Vagina (tissue), 2 donors: ENCODE results near the gene MTCH1. TPM values are rescaled to one million over a fixed set of nuclear protein-coding genes. Genes with fewer than 3 reads are reported as not detected.

Experiments used
- DNase-seq, 2 donors: peaks; one replicate each; pipeline ENCODE4 v3.0.0-alpha.2; 2017; ENCODE audit errors: extremely low spot score in 2 of 2
- H3K27ac ChIP-seq: fragments of 200-600 bp; sonication (generic); one replicate; pipeline ENCODE4 v1.5.1; 2019
- H3K27me3 ChIP-seq: fragments of 200-600 bp; sonication (generic); one replicate; pipeline ENCODE4 v1.5.1; 2019
- H3K36me3 ChIP-seq, 2 donors: fragments of 200-600 bp; sonication (generic); one replicate each; pipeline ENCODE4 v1.5.1; 2017 to 2019
- H3K4me1 ChIP-seq: fragments of 200-600 bp; sonication (generic); one replicate; pipeline ENCODE4 v1.5.1; 2019
- H3K4me3 ChIP-seq, 2 donors: fragments of 200-600 bp; sonication (generic); 1 replicate in 1 of 2; 2 replicates in 1 of 2; pipeline ENCODE4 v1.5.1; 2016 to 2019
- H3K9me3 ChIP-seq: fragments of 200-600 bp; sonication (generic); one replicate; pipeline ENCODE4 v1.5.1; 2019
- POLR2A ChIP-seq, 2 donors: fragments of 450-650 bp; IDR thresholded peaks; one replicate each; pipeline ENCODE4 v1.6.1; 2017; ENCODE audit warnings: antibody characterized with exemption in 2 of 2, mild to moderate bottlenecking in 2 of 2, moderate library complexity in 2 of 2
- POLR2AphosphoS5 ChIP-seq, 2 donors: sonication (generic); formaldehyde crosslinking; IDR thresholded peaks; one replicate each; pipeline ENCODE4 v1.9.0; 2017; ENCODE audit warnings: antibody characterized with exemption in 2 of 2, mild to moderate bottlenecking in 2 of 2, low read depth in 1 of 2; ENCODE audit not compliant: insufficient read depth in 1 of 2
- intact Hi-C: fragments of 100-400 bp; cut with DNase I; formaldehyde crosslinking; loops from one replicate; pipeline ENCODE4 v1.15.1; 2023
- total RNA-seq: library from RNA; depleted of rRNA; stranded (reverse); fragments of >200 nt; gene quantifications from one replicate; pipeline ENCODE4 v1.2.3, GENCODE V29; 2016
- TF ChIP-seq, protein P1 (sequence below), 3 experiments: fragments of 450-650 bp in 2 of 3; fragments of 200-600 bp in 1 of 3; sonication (generic) in 1 of 3; IDR thresholded peaks; one replicate each; pipeline ENCODE4 v1.5.1; 2017 to 2019; ENCODE audit warnings: antibody characterized with exemption in 3 of 3, mild to moderate bottlenecking in 2 of 3, moderate library complexity in 2 of 3

The MTCH1 gene
- total RNA-seq, 1 donor from 2014 or later = 233 TPM

DNA sequence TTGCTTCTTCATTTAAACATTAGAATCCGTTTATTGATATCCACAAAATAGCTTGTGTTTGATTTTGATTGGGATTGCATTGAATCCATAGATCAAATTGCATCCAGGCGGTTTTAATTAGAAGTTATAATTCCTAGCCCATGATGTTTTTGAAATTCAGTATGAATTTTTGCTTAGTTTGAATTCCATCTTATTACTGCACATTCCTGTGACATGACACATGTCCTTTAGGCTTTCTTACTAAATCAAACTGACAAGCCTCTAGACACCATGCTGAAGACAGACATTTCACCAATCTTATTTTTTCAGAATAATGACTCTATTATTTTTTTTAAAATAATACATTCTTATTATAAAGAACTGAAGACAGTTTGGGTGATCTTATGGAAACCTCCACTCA, 52.9 kb downstream of the MTCH1 start:
- no peak for DNase-seq
- Histone ChIP-seq H3K27me3 (no peaks in the 10 kb centered on the region), H3K9me3 (no peaks in the 10 kb centered on the region), H3K4me3 (no peak overlapping the region), H3K4me1 (peaks cover 13% of the 10 kb centered on the region), H3K36me3 (no peaks in the 10 kb centered on the region), H3K27ac (no peak overlapping the region)
- intact Hi-C loops = no loop called here
- no peak for TF ChIP-seq POLR2A (IDR thresholded peaks at IDR 0.05)
- TF ChIP-seq POLR2AphosphoS5 (IDR thresholded peaks at IDR 0.05; ENCODE audit: insufficient read depth in 1 of 2, low read depth in 1 of 2) = no peak
- TF ChIP-seq, protein P1, sequence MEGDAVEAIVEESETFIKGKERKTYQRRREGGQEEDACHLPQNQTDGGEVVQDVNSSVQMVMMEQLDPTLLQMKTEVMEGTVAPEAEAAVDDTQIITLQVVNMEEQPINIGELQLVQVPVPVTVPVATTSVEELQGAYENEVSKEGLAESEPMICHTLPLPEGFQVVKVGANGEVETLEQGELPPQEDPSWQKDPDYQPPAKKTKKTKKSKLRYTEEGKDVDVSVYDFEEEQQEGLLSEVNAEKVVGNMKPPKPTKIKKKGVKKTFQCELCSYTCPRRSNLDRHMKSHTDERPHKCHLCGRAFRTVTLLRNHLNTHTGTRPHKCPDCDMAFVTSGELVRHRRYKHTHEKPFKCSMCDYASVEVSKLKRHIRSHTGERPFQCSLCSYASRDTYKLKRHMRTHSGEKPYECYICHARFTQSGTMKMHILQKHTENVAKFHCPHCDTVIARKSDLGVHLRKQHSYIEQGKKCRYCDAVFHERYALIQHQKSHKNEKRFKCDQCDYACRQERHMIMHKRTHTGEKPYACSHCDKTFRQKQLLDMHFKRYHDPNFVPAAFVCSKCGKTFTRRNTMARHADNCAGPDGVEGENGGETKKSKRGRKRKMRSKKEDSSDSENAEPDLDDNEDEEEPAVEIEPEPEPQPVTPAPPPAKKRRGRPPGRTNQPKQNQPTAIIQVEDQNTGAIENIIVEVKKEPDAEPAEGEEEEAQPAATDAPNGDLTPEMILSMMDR (IDR thresholded peaks at IDR 0.05) = no peak

DNA sequence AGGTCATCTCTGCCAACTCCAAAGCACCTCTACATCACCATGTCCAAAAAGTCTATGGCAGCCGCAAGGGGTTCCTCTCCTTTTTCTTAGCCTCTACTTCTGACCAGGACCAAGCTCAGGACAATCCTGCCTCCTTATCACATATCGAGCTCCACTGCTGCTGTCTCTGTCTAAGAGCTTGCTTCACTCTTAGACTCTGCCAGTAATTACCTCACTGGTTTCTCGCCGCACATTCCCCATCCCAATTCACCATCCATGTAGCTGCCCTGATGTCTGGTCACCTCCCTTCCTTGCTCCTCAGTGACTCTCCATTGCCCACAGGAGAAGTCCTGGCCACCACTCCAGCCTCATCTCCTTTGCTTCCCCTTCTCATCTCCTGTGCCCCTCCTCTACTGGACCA, 55.5 kb downstream of the MTCH1 start:
- Histone ChIP-seq H3K4me3 (no peak overlapping the region), H3K4me1 (peaks cover 34% of the 10 kb centered on the region), H3K27ac (no peak overlapping the region), H3K27me3 (no peaks in the 10 kb centered on the region), H3K9me3 (no peaks in the 10 kb centered on the region), H3K36me3 (peaks cover 0 to 4% of the 10 kb centered on the region in 2 donors)
- intact Hi-C loops = no loop called here
- no peak for DNase-seq
- TF ChIP-seq, protein P1 (IDR thresholded peaks at IDR 0.05) = no peak
- no peak for TF ChIP-seq POLR2A (IDR thresholded peaks at IDR 0.05)
- TF ChIP-seq POLR2AphosphoS5 (IDR thresholded peaks at IDR 0.05; ENCODE audit: insufficient read depth in 1 of 2, low read depth in 1 of 2) = no peak

DNA sequence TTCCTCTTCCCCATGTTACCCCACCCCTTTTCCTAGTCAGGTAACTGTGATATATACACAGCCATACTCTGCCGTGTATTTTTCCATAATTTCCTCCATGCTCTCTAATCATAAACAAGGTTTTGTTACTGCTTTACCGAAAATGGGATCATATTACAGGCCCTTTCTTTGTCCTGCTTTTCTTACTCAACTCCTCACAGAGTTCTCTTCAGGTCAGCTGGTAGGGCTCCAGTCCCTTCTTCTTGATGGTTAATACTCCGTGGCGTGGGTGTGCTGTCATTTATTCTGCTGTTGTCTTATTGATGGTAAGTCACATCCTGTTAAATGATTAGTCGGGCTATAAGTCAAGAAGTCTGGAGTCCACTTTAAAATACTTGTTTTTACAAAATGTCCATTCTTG, 56.4 kb downstream of the MTCH1 start:
- no peaks in the 10 kb centered on the region for H3K27me3 ChIP-seq
- peaks cover 0 to 13% of the 10 kb centered on the region in 2 donors for H3K36me3 ChIP-seq
- H3K4me3 ChIP-seq = no peak overlapping the region
- TF ChIP-seq, protein P1 (IDR thresholded peaks at IDR 0.05) = no peak
- TF ChIP-seq POLR2A (IDR thresholded peaks at IDR 0.05) (no peak), POLR2AphosphoS5 (IDR thresholded peaks at IDR 0.05; ENCODE audit: insufficient read depth in 1 of 2, low read depth in 1 of 2) (no peak)
- intact Hi-C loops = no loop called here
- no peaks in the 10 kb centered on the region for H3K9me3 ChIP-seq
- H3K4me1 ChIP-seq = peaks cover 40% of the 10 kb centered on the region
- H3K27ac ChIP-seq = peak overlapping the region; percentile 73
- DNase-seq = no peak

DNA sequence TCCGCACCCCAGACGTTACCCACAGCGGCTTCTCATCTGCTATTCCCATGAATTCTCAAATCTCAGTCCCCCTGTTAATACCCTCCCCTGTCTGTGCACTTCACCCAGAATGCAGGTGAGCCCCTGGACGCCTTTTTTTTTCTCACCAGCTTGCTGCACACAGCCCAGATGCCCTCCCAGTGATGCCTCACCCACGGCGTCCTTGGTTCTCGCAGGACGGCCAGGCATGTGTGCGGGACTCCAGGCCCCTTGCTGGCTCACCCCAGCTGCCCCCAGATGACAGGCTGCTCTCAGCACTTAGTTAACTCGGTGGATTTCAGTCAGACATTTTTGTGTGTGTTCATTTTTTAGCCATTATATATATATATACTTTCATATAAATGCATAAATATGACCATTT, 56.8 kb downstream of the MTCH1 start:
- Histone ChIP-seq H3K36me3 (peaks cover 0 to 13% of the 10 kb centered on the region in 2 donors), H3K27me3 (no peaks in the 10 kb centered on the region), H3K4me3 (no peak overlapping the region), H3K9me3 (no peaks in the 10 kb centered on the region), H3K27ac (peak overlapping the region; percentile 73), H3K4me1 (peaks cover 45% of the 10 kb centered on the region)
- no peak for DNase-seq
- intact Hi-C loops = no loop called here
- no peak for TF ChIP-seq POLR2AphosphoS5 (IDR thresholded peaks at IDR 0.05; ENCODE audit: insufficient read depth in 1 of 2, low read depth in 1 of 2)
- no peak for TF ChIP-seq POLR2A (IDR thresholded peaks at IDR 0.05)
- TF ChIP-seq, protein P1 (IDR thresholded peaks at IDR 0.05) = no peak

DNA sequence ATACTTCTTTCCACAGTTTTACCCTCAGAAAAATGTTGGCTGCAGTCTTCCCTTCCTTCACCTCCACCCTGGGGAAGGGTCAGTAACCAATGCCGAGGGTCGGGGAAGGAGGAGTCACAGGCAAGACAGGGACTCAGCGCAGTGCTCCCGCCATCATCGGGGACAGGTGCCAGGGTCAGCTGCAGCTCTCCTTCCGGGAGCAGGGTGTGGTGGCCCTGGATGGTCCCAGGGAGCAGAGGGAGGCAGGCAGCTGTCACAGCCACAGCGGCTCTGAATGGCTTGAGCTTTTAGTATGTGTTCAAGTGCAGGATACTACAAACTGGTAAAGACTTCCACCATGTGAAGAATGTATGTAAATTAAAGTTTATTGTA, 57.5 kb downstream of the MTCH1 start:
- Histone ChIP-seq H3K27ac (peak overlapping the region; percentile 73), H3K27me3 (no peaks in the 10 kb centered on the region), H3K36me3 (peaks cover 0 to 13% of the 10 kb centered on the region in 2 donors), H3K4me1 (peaks cover 47% of the 10 kb centered on the region), H3K9me3 (no peaks in the 10 kb centered on the region), H3K4me3 (no peak overlapping the region)
- intact Hi-C loops = no loop called here
- no peak for TF ChIP-seq POLR2A (IDR thresholded peaks at IDR 0.05)
- no peak for TF ChIP-seq POLR2AphosphoS5 (IDR thresholded peaks at IDR 0.05; ENCODE audit: insufficient read depth in 1 of 2, low read depth in 1 of 2)
- DNase-seq = no peak
